Type B pancreatic cell (in vitro differentiated cells): ENCODE results near the gene SZT2. TPM values are rescaled to one million over a fixed set of nuclear protein-coding genes. Genes with fewer than 3 reads are reported as not detected.

Experiments
- DNase-seq: peaks from one replicate; pipeline ENCODE4 v3.0.0; 2021; ENCODE audit warnings: mixed read lengths; ENCODE audit not compliant: unreplicated experiment; ENCODE audit errors: extremely low spot score
- H3K27ac Mint-ChIP-seq: 2 replicates; pipeline ENCODE4 v1.8.0; 2021; ENCODE audit warnings: mild to moderate bottlenecking, mixed read lengths
- H3K27me3 Mint-ChIP-seq: 2 replicates; pipeline ENCODE4 v1.8.0; 2021; ENCODE audit warnings: mixed read lengths
- H3K36me3 Mint-ChIP-seq: 2 replicates; pipeline ENCODE4 v1.8.0; 2021; ENCODE audit warnings: mixed read lengths
- H3K4me1 Mint-ChIP-seq: one replicate; pipeline ENCODE4 v1.8.0; 2021; ENCODE audit warnings: mixed read lengths; ENCODE audit not compliant: unreplicated experiment
- H3K4me3 Mint-ChIP-seq: 2 replicates; pipeline ENCODE4 v1.8.0; 2021; ENCODE audit warnings: mild to moderate bottlenecking, mixed read lengths
- H3K9me3 Mint-ChIP-seq: 2 replicates; pipeline ENCODE4 v1.8.0; 2021; ENCODE audit warnings: mixed read lengths
- CTCF ChIP-seq: fragments of 200-600 bp; sonication (generic); conservative IDR thresholded peaks from 2 replicates; pipeline ENCODE4 v1.5.0; 2021; ENCODE audit warnings: antibody characterized with exemption, mild to moderate bottlenecking
- total RNA-seq: library from RNA; stranded (reverse); gene quantifications from 2 replicates; pipeline ENCODE4 v1.2.1, GENCODE V29; 2021; ENCODE audit warnings: low replicate concordance

Gene SZT2
- total RNA-seq, 1 donor from 2014 or later = 65.7 TPM

DNA sequence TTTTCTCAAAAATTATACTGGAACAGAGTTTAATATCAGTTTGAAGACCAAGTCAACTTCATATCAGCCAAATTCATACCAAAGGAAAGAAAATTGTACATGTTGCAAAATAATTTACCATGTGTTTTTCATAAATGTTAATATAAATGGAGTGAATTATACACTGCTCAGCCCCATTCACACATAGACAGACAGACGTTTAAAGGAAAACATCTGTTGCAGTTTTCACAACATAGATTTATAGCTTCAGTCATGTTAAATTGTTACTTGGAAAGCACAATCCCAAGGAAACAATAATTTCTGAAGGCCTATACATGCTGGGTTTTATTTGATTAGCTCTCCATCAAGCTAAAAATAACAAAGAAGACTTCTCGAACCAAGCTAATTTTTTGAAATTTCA lies 91.8 kb downstream of the SZT2 start:
- H3K27me3 Mint-ChIP-seq = no peaks in the 10 kb centered on the region
- H3K9me3 Mint-ChIP-seq = no peaks in the 10 kb centered on the region
- H3K4me1 Mint-ChIP-seq = no peaks in the 10 kb centered on the region
- no peaks in the 10 kb centered on the region for H3K36me3 Mint-ChIP-seq
- H3K27ac Mint-ChIP-seq = no peak overlapping the region
- DNase-seq = no peak
- no peak overlapping the region for H3K4me3 Mint-ChIP-seq
- no peak for TF ChIP-seq CTCF

- no peak for TF ChIP-seq CTCF
- H3K27me3 Mint-ChIP-seq = no peaks in the 10 kb centered on the region
- no peak for DNase-seq
- H3K9me3 Mint-ChIP-seq = no peaks in the 10 kb centered on the region
- H3K36me3 Mint-ChIP-seq = no peaks in the 10 kb centered on the region
- no peak overlapping the region for H3K4me3 Mint-ChIP-seq
- no peaks in the 10 kb centered on the region for H3K4me1 Mint-ChIP-seq
- no peak overlapping the region for H3K27ac Mint-ChIP-seq
These were observed 92.5 kb downstream of the SZT2 start for GRCh38 chr1:43482215-43482614.

DNA sequence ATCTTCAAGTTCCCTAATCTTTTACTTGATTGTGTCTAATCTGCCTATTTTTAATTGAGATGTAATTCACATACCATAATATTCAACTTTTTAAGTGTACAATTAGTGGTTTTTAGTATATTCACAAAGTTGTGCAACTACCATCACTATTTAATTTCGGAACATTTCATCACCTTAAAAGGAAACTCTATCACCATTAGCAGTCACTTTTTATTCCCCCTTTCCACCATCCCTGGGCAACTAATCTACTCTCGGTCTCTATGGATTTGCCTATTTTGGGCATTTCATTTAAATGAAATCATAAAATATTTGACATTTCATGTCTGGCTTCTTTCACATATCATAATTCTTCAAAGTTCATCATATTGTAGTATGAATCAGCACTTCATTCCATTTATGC lies 94.7 kb downstream of the SZT2 start:
- H3K4me1 Mint-ChIP-seq = no peaks in the 10 kb centered on the region
- no peak overlapping the region for H3K27ac Mint-ChIP-seq
- no peak overlapping the region for H3K4me3 Mint-ChIP-seq
- no peak for DNase-seq
- no peaks in the 10 kb centered on the region for H3K27me3 Mint-ChIP-seq
- no peaks in the 10 kb centered on the region for H3K9me3 Mint-ChIP-seq
- TF ChIP-seq CTCF = no peak
- H3K36me3 Mint-ChIP-seq = no peaks in the 10 kb centered on the region

GRCh38 chr1:43488165-43488564 lies 98.5 kb downstream of the SZT2 start:
- Mint-ChIP-seq H3K9me3 (no peaks in the 10 kb centered on the region), H3K27me3 (no peaks in the 10 kb centered on the region), H3K4me1 (no peaks in the 10 kb centered on the region), H3K4me3 (no peak overlapping the region), H3K27ac (no peak overlapping the region), H3K36me3 (no peaks in the 10 kb centered on the region)
- no peak for TF ChIP-seq CTCF
- no peak for DNase-seq

- Mint-ChIP-seq H3K4me1 (peaks cover 10% of the 10 kb centered on the region), H3K36me3 (no peaks in the 10 kb centered on the region), H3K27me3 (no peaks in the 10 kb centered on the region), H3K4me3 (no peak overlapping the region), H3K9me3 (no peaks in the 10 kb centered on the region), H3K27ac (no peak overlapping the region)
- no peak for TF ChIP-seq CTCF
- no peak for DNase-seq
These were observed 101.4 kb downstream of the SZT2 start for GRCh38 chr1:43491061-43491460.

GRCh38 chr1:43492826-43493225 lies 103.1 kb downstream of the SZT2 start:
- Mint-ChIP-seq H3K4me1 (peaks cover 10% of the 10 kb centered on the region), H3K4me3 (no peak overlapping the region), H3K27me3 (no peaks in the 10 kb centered on the region), H3K36me3 (no peaks in the 10 kb centered on the region), H3K27ac (no peak overlapping the region), H3K9me3 (no peaks in the 10 kb centered on the region)
- no peak for TF ChIP-seq CTCF
- DNase-seq = no peak
